Endothelial cell of umbilical vein (primary cell): Measurements from ENCODE around the gene ACSF3. TPM values are rescaled to one million over a fixed set of nuclear protein-coding genes. Genes with fewer than 3 reads are reported as not detected.

ENCODE experiments used
- BruUV-seq: library from RNA; stranded (reverse); fragments of 400-500 nt; replicated peaks from 2 replicates; lab custom pipeline; 2021; lab: Mats Ljungman, UMichigan
- CTCF ChIA-PET: fragments of 300-600, 350-600 bp; sonication (Branson Sonifier 250); formaldehyde crosslinking; loops from one replicate; lab custom pipeline; 2021; ENCODE audit warnings: antibody characterized with exemption, inconsistent platforms; lab: Charles Lee
- POLR2A ChIA-PET: fragments of 300-600, 350-600 bp; sonication (Branson Sonifier 250); formaldehyde crosslinking; loops from one replicate; lab custom pipeline; 2021; ENCODE audit warnings: antibody characterized with exemption, inconsistent platforms; lab: Charles Lee
- DNase-seq: peaks from one replicate; pipeline ENCODE4 v3.0.0-alpha.2; 2011; ENCODE audit warnings: low read depth, low spot score
- FAIRE-seq: peaks from 2 replicates; lab custom pipeline; 2011; peaks lifted over from hg19 to GRCh38; lab: Jason Lieb, UNC
- H2AFZ ChIP-seq: 2 replicates; pipeline ENCODE4 v1.6.0; 2012; ENCODE audit warnings: low read depth, low read length, control low read depth, inconsistent platforms
- H3K27ac ChIP-seq: 2 replicates; pipeline ENCODE4 v1.5.1; 2011; ENCODE audit warnings: low read depth, mild to moderate bottlenecking, control low read depth, low read length, moderate library complexity; ENCODE audit not compliant: insufficient read depth
- H3K27me3 ChIP-seq, 2 experiments: 2 replicates each; pipeline versions ENCODE4 v1.6.0 to v1.6.1; 2011; ENCODE audit warnings: low read length in 2 of 2, mixed read lengths in 1 of 2; ENCODE audit not compliant: control insufficient read depth in 2 of 2, insufficient read depth in 2 of 2
- H3K36me3 ChIP-seq, 2 experiments: 2 replicates in 1 of 2; 3 replicates in 1 of 2; pipeline ENCODE4 v1.5.1; 2011; ENCODE audit warnings: low read length in 2 of 2, mild to moderate bottlenecking in 1 of 2, moderate library complexity in 1 of 2; ENCODE audit not compliant: control insufficient read depth in 2 of 2, insufficient read depth in 2 of 2; ENCODE audit errors: extremely low read depth in 1 of 2
- H3K4me1 ChIP-seq: 3 replicates; pipeline ENCODE4 v1.5.1; 2011; ENCODE audit warnings: mild to moderate bottlenecking, low read length; ENCODE audit not compliant: control insufficient read depth, insufficient read depth; ENCODE audit errors: extremely low read depth
- H3K4me2 ChIP-seq: 2 replicates; pipeline ENCODE4 v1.6.1; 2011; ENCODE audit warnings: low read length, control low read depth, mixed read lengths; ENCODE audit not compliant: insufficient read depth
- H3K4me3 ChIP-seq, 3 experiments: fragments of 200-600 bp in 1 of 3; sonication (generic), shearing (Covaris generic) in 1 of 3; replicated peaks in 1 of 3; 2 replicates each; pipeline ENCODE4 v1.5.1; 2011 to 2016; ENCODE audit warnings: control low read depth in 3 of 3, low read length in 3 of 3, mild to moderate bottlenecking in 2 of 3, inconsistent platforms in 1 of 3, low read depth in 1 of 3, moderate library complexity in 1 of 3; ENCODE audit not compliant: insufficient read depth in 1 of 3
- H3K79me2 ChIP-seq: 2 replicates; pipeline ENCODE4 v1.6.0; 2012; ENCODE audit warnings: low read length, inconsistent platforms; ENCODE audit not compliant: control insufficient read depth, insufficient read depth
- H3K9ac ChIP-seq: replicated peaks from 2 replicates; pipeline ENCODE3; 2011; ENCODE audit warnings: low read length, control low read depth; ENCODE audit not compliant: insufficient read depth; ENCODE audit errors: extremely low read depth
- H3K9me1 ChIP-seq: replicated peaks from 3 replicates; pipeline ENCODE4 v1.6.0; 2011; ENCODE audit warnings: mild to moderate bottlenecking, low read length; ENCODE audit not compliant: control insufficient read depth, insufficient read depth; ENCODE audit errors: extremely low read depth
- H3K9me3 ChIP-seq: replicated peaks from 2 replicates; pipeline ENCODE4 v1.5.1; 2012; ENCODE audit warnings: low read length, inconsistent platforms; ENCODE audit not compliant: control insufficient read depth, insufficient read depth
- H4K20me1 ChIP-seq: replicated peaks from 2 replicates; pipeline ENCODE3; 2011; ENCODE audit warnings: mild to moderate bottlenecking, low read length; ENCODE audit not compliant: control insufficient read depth, insufficient read depth; ENCODE audit errors: extremely low read depth
- EZH2 ChIP-seq: IDR thresholded peaks from 2 replicates; pipeline ENCODE4 v1.6.1; 2012; ENCODE audit warnings: borderline replicate concordance, low read depth, mild to moderate bottlenecking, moderate library complexity, low read length, inconsistent platforms; ENCODE audit not compliant: severe bottlenecking
- FOS ChIP-seq: IDR thresholded peaks from 2 replicates; pipeline ENCODE4 v1.6.1; 2011; ENCODE audit warnings: mild to moderate bottlenecking, low read length, moderate library complexity, borderline replicate concordance; ENCODE audit not compliant: insufficient read depth
- GATA2 ChIP-seq: IDR thresholded peaks from 2 replicates; pipeline ENCODE4 v1.7.0; 2011; ENCODE audit warnings: low read depth, mild to moderate bottlenecking, moderate library complexity, mixed read lengths, low read length; ENCODE audit not compliant: insufficient read length, insufficient read depth
- JUN ChIP-seq: IDR thresholded peaks from 2 replicates; pipeline ENCODE4 v1.6.1; 2011; ENCODE audit warnings: borderline replicate concordance, low read depth; ENCODE audit not compliant: insufficient read length, insufficient read depth
- MYC ChIP-seq: IDR thresholded peaks from one replicate; pipeline ENCODE4 v1.6.1; 2011; ENCODE audit warnings: mild to moderate bottlenecking, low read depth, low read length
- POLR2A ChIP-seq: IDR thresholded peaks from 2 replicates; pipeline ENCODE4 v1.6.1; 2012; ENCODE audit warnings: low read depth, mild to moderate bottlenecking, control low read depth, low read length
- POLR2AphosphoS5 ChIP-seq: IDR thresholded peaks from 2 replicates; pipeline ENCODE4 v1.6.1; 2012; ENCODE audit warnings: low read depth, mild to moderate bottlenecking, control low read depth, low read length, moderate library complexity; ENCODE audit not compliant: insufficient read depth
- dilution Hi-C: fragments of 300-500 bp; cut with MboI; formaldehyde crosslinking; loops from one replicate; pipeline ENCODE4 v1.15.0; 2019; ENCODE audit warnings: low sequenced_read_pairs; ENCODE audit not compliant: extremely low pct_ligation_motif_present
- intact Hi-C: fragments of 100-400 bp; cut with micrococcal nuclease; formaldehyde crosslinking; loops from one replicate; pipeline ENCODE4 v1.10.0; 2022
- polyA plus RNA-seq, 4 experiments: library from polyadenylated mRNA; depleted of rRNA in 3 of 4; stranded (reverse) in 3 of 4; unstranded in 1 of 4; fragments of >200 nt; gene quantifications; 2 replicates each; pipeline versions ENCODE4 v1.2.1 to v1.2.3, GENCODE V29; 2011 to 2012; ENCODE audit warnings: missing spikeins in 1 of 4
- total RNA-seq: library from RNA; stranded (reverse); gene quantifications from 2 replicates; pipeline ENCODE4 v1.2.3, GENCODE V29; 2021
- TF ChIP-seq, protein P1 (sequence below): IDR thresholded peaks from 2 replicates; pipeline ENCODE4 v1.6.1; 2011; ENCODE audit not compliant: insufficient read depth, insufficient read length
- TF ChIP-seq, protein P2 (sequence below), 2 donors: IDR thresholded peaks; 1 replicate in 1 of 2; 2 replicates in 1 of 2; pipeline ENCODE4 v1.5.1; 2011; ENCODE audit warnings: low read length in 2 of 2, mild to moderate bottlenecking in 2 of 2, moderate library complexity in 2 of 2, control low read depth in 1 of 2, inconsistent platforms in 1 of 2, low read depth in 1 of 2; ENCODE audit not compliant: insufficient read depth in 1 of 2; ENCODE audit errors: extremely low read depth in 1 of 2

The ACSF3 gene
- total and polyA plus RNA-seq, 2 donors (not counting 3 experiments of a cell fraction or from before 2014, with no cell fraction given): 18.6 to 33.2 TPM

DNA sequence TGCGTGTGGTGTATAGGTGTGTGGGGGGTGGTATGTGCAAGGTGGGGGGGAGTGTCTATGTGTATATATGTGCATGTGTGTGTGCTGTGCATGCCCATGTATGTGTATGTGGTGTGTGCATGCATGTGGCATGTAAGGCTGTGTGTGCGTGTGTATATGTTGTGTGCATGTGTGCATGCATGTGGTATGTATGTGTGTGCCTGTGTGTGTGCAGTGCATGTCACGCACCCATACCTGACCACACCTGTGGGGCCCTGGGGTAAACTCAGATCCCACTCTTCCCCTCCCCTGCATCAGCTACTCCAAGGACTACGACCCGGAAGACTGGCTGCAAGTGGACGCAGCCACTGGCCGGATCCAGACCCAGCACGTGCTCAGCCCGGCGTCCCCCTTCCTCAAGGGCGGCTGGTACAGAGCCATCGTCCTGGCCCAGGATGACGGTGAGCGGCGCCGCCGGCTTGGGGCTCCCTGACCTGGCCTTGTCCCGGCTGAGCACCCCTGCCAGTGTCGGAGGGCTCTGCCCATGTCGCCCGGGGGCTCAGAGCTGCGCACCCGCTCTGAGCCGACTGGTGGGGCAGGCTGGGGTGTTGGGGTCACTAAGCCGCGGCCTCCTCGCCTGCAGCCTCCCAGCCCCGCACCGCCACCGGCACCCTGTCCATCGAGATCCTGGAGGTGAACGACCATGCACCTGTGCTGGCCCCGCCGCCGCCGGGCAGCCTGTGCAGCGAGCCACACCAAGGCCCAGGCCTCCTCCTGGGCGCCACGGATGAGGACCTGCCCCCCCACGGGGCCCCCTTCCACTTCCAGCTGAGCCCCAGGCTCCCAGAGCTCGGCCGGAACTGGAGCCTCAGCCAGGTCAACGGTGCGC, 97.6 kb downstream of the ACSF3 start:
- Histone ChIP-seq H3K27me3 (no peaks in the 10 kb centered on the region), H3K79me2 (no peaks in the 10 kb centered on the region), H3K4me2 (no peak overlapping the region), H3K9me3 (no peaks in the 10 kb centered on the region), H4K20me1 (no peaks in the 10 kb centered on the region), H3K4me3 (no peak overlapping the region), H3K9ac (no peak overlapping the region), H3K36me3 (no peaks in the 10 kb centered on the region), H3K4me1 (no peaks in the 10 kb centered on the region), H3K27ac (no peak overlapping the region), H2AFZ (no peak overlapping the region), H3K9me1 (no peaks in the 10 kb centered on the region)
- FAIRE-seq: no peak
- BruUV-seq: no TSS peak
- ChIA-PET POLR2A (no interaction called here), CTCF (no interaction called here)
- intact Hi-C loops (no loop called here), dilution Hi-C loops (no loop called here)
- DNase-seq: no peak
- TF ChIP-seq GATA2 (no peak), JUN (no peak), FOS (no peak), EZH2 (no peak), POLR2A (no peak), MYC (no peak), POLR2AphosphoS5 (no peak)
- TF ChIP-seq, protein P1, sequence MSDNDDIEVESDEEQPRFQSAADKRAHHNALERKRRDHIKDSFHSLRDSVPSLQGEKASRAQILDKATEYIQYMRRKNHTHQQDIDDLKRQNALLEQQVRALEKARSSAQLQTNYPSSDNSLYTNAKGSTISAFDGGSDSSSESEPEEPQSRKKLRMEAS: no peak
- TF ChIP-seq, protein P2, sequence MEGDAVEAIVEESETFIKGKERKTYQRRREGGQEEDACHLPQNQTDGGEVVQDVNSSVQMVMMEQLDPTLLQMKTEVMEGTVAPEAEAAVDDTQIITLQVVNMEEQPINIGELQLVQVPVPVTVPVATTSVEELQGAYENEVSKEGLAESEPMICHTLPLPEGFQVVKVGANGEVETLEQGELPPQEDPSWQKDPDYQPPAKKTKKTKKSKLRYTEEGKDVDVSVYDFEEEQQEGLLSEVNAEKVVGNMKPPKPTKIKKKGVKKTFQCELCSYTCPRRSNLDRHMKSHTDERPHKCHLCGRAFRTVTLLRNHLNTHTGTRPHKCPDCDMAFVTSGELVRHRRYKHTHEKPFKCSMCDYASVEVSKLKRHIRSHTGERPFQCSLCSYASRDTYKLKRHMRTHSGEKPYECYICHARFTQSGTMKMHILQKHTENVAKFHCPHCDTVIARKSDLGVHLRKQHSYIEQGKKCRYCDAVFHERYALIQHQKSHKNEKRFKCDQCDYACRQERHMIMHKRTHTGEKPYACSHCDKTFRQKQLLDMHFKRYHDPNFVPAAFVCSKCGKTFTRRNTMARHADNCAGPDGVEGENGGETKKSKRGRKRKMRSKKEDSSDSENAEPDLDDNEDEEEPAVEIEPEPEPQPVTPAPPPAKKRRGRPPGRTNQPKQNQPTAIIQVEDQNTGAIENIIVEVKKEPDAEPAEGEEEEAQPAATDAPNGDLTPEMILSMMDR (IDR thresholded peaks at IDR 0.05; ENCODE audit: extremely low read depth in 1 of 2, insufficient read depth in 1 of 2, low read depth in 1 of 2, low read length in 2 of 2): no peak
